HCT116 (cell line): Measurements from ENCODE around the gene GIPC3. TPM values are rescaled to one million over a fixed set of nuclear protein-coding genes. Genes with fewer than 3 reads are reported as not detected.

Experiments
- ATAC-seq: fragments of 200-7000 bp; cut with Tn5 transposase; 2 replicates; pipeline ENCODE4 v1.9.1; 2020; ENCODE audit warnings: mild to moderate bottlenecking, moderate library complexity
- BruUV-seq: library from RNA; stranded (reverse); fragments of 400-500 nt; replicated peaks from 2 replicates; lab custom pipeline; 2021; lab: Mats Ljungman, UMichigan
- CTCF ChIA-PET: fragments of 300-600 bp; sonication (Branson Sonifier 250); formaldehyde crosslinking; loops from one replicate; lab custom pipeline; 2021; ENCODE audit warnings: antibody characterized with exemption; lab: Charles Lee
- POLR2A ChIA-PET: fragments of 300-600, 350-600 bp; sonication (Branson Sonifier 250); formaldehyde crosslinking; loops from one replicate; lab custom pipeline; 2021; ENCODE audit warnings: antibody characterized with exemption; lab: Charles Lee
- RAD21 ChIA-PET, 2 experiments: fragments of 300-600 bp; sonication (Branson Sonifier 250); formaldehyde crosslinking; loops; one replicate each; lab custom pipeline; 2023; ENCODE audit warnings: low total read pairs in 2 of 2; ENCODE audit not compliant: uncharacterized antibody in 2 of 2, unreplicated experiment in 2 of 2, low non-redundant PET in 1 of 2; lab: Charles Lee
- DNase-seq: peaks from one replicate; pipeline ENCODE4 v3.0.0-alpha.2; 2010; ENCODE audit warnings: low read depth, low spot score
- H2AFZ ChIP-seq: fragments of 200-600 bp; shearing (Covaris generic), sonication (generic); 2 replicates; pipeline ENCODE4 v1.6.1; 2017; ENCODE audit warnings: low read depth, mixed run types, mixed read lengths, antibody characterized with exemption, low read length; ENCODE audit not compliant: poor library complexity, severe bottlenecking
- H3K27ac ChIP-seq: 2 replicates; pipeline ENCODE4 v1.5.1; 2012; ENCODE audit warnings: low read depth, low read length
- H3K27me3 ChIP-seq: fragments of 200-600 bp; sonication (generic); 2 replicates; pipeline ENCODE4 v1.6.1; 2016; ENCODE audit warnings: mixed run types, low read length, mixed read lengths; ENCODE audit not compliant: insufficient read depth
- H3K36me3 ChIP-seq, 2 experiments: fragments of 200-500 bp in 1 of 2; fragments of 200-600 bp in 1 of 2; sonication (Bioruptor generic) in 1 of 2; sonication (generic) in 1 of 2; 2 replicates each; pipeline versions ENCODE4 v1.5.1 to v1.6.1; 2014 to 2016; ENCODE audit warnings: low read length in 2 of 2, inconsistent platforms in 1 of 2, mixed read lengths in 1 of 2, mixed run types in 1 of 2; ENCODE audit not compliant: insufficient read depth in 2 of 2, control insufficient read depth in 1 of 2
- H3K4me1 ChIP-seq, 2 experiments: fragments of 200-600 bp in 1 of 2; sonication (generic) in 1 of 2; 2 replicates each; pipeline versions ENCODE4 v1.5.1 to v1.6.1; 2012 to 2017; ENCODE audit warnings: low read length in 2 of 2, inconsistent platforms in 1 of 2, mild to moderate bottlenecking in 1 of 2, mixed read lengths in 1 of 2, mixed run types in 1 of 2, moderate library complexity in 1 of 2; ENCODE audit not compliant: insufficient read depth in 2 of 2, control insufficient read depth in 1 of 2
- H3K4me2 ChIP-seq: fragments of 200-600 bp; sonication (generic); 2 replicates; pipeline ENCODE4 v1.6.1; 2017; ENCODE audit warnings: mixed run types, low read length, mixed read lengths
- H3K4me3 ChIP-seq, 2 experiments: fragments of 200-600 bp in 1 of 2; sonication (generic) in 1 of 2; replicated peaks in 1 of 2; 2 replicates each; pipeline ENCODE4 v1.5.1; 2011 to 2016; ENCODE audit warnings: low read length in 2 of 2, control low read depth in 1 of 2, low read depth in 1 of 2, mild to moderate bottlenecking in 1 of 2, mixed read lengths in 1 of 2, mixed run types in 1 of 2
- H3K79me2 ChIP-seq: fragments of 200-600 bp; sonication (generic); 2 replicates; pipeline ENCODE4 v1.6.1; 2017; ENCODE audit warnings: mild to moderate bottlenecking, mixed run types, low read length, moderate library complexity, mixed read lengths; ENCODE audit not compliant: insufficient read depth
- H3K9ac ChIP-seq: fragments of 200-600 bp; sonication (generic); 2 replicates; pipeline ENCODE4 v1.6.1; 2016; ENCODE audit warnings: low read length, mixed read lengths
- H3K9me2 ChIP-seq: fragments of 200-600 bp; sonication (generic), shearing (Covaris generic); 2 replicates; pipeline ENCODE4 v1.6.1; 2017; ENCODE audit warnings: mixed run types, mild to moderate bottlenecking, moderate library complexity; ENCODE audit not compliant: insufficient read depth
- H3K9me3 ChIP-seq, 2 experiments: fragments of 200-500 bp in 1 of 2; fragments of 200-600 bp in 1 of 2; sonication (Bioruptor generic) in 1 of 2; sonication (generic) in 1 of 2; 2 replicates each; pipeline ENCODE4 v1.6.1; 2014 to 2017; ENCODE audit warnings: low read length in 2 of 2, mixed read lengths in 2 of 2, inconsistent platforms in 1 of 2, low read depth in 1 of 2, mild to moderate bottlenecking in 1 of 2, mixed run types in 1 of 2, moderate library complexity in 1 of 2; ENCODE audit not compliant: control insufficient read depth in 1 of 2, insufficient read depth in 1 of 2
- H4K20me1 ChIP-seq: fragments of 200-600 bp; sonication (generic), shearing (Covaris generic); 2 replicates; pipeline ENCODE4 v1.6.1; 2017; ENCODE audit warnings: mixed run types, mild to moderate bottlenecking, moderate library complexity; ENCODE audit not compliant: insufficient read depth
- ATF3 ChIP-seq: IDR thresholded peaks from 2 replicates; pipeline ENCODE4 v1.6.1; 2012
- CBX3 ChIP-seq: IDR thresholded peaks from 2 replicates; pipeline ENCODE4 v1.6.1; 2012; ENCODE audit warnings: low read depth
- ELF1 ChIP-seq: IDR thresholded peaks from 2 replicates; pipeline ENCODE4 v1.6.1; 2012; ENCODE audit warnings: low read depth, borderline replicate concordance
- EZH2 ChIP-seq: fragments of 200-600 bp; sonication (generic); IDR thresholded peaks from 2 replicates; pipeline ENCODE4 v1.6.1; 2017; ENCODE audit warnings: antibody characterized with exemption, mixed run types
- EZH2phosphoT487 ChIP-seq: fragments of 200-600 bp; IDR thresholded peaks from 2 replicates; pipeline ENCODE4 v1.6.1; 2018; ENCODE audit warnings: antibody characterized with exemption, borderline replicate concordance
- JUND ChIP-seq: IDR thresholded peaks from 2 replicates; pipeline ENCODE4 v1.6.1; 2012
- MAX ChIP-seq: IDR thresholded peaks from 2 replicates; pipeline ENCODE4 v1.6.1; 2012
- POLR2A ChIP-seq: IDR thresholded peaks from 2 replicates; pipeline ENCODE4 v1.7.0; 2011; ENCODE audit warnings: borderline replicate concordance; ENCODE audit not compliant: insufficient read depth, insufficient read length; ENCODE audit errors: extremely low read depth
- POLR2AphosphoS5 ChIP-seq: IDR thresholded peaks from 2 replicates; pipeline ENCODE4 v1.6.1; 2011; ENCODE audit warnings: mild to moderate bottlenecking, low read depth, low read length, moderate library complexity
- RAD21 ChIP-seq: IDR thresholded peaks from 2 replicates; pipeline ENCODE4 v1.6.1; 2012; ENCODE audit warnings: low read depth, mild to moderate bottlenecking
- SIN3A ChIP-seq: IDR thresholded peaks from 2 replicates; pipeline ENCODE4 v1.6.1; 2012; ENCODE audit warnings: low read depth
- SP1 ChIP-seq: IDR thresholded peaks from 2 replicates; pipeline ENCODE4 v1.6.1; 2012; ENCODE audit warnings: low read depth
- TCF7L2 ChIP-seq: IDR thresholded peaks from 2 replicates; pipeline ENCODE4 v1.7.0; 2011; ENCODE audit warnings: borderline replicate concordance, inconsistent platforms; ENCODE audit not compliant: insufficient read depth, insufficient read length; ENCODE audit errors: extremely low read depth
- YY1 ChIP-seq: IDR thresholded peaks from 2 replicates; pipeline ENCODE4 v1.6.1; 2011; ENCODE audit warnings: low read length, low read depth, moderate library complexity, mild to moderate bottlenecking; ENCODE audit not compliant: insufficient replicate concordance; ENCODE audit errors: extremely low read depth
- ZFX ChIP-seq: fragments of 450-650 bp; IDR thresholded peaks from 2 replicates; pipeline ENCODE4 v1.6.1; 2017
- ZNF274 ChIP-seq: fragments of 200-500 bp; sonication (Bioruptor generic); IDR thresholded peaks from 2 replicates; pipeline ENCODE4 v1.6.1; 2014; ENCODE audit warnings: mild to moderate bottlenecking, low read depth, low read length, inconsistent platforms
- intact Hi-C: fragments of 100-400 bp; cut with micrococcal nuclease; formaldehyde crosslinking; loops from 2 replicates; pipeline ENCODE4 v1.10.0; 2022
- total RNA-seq: library from RNA; stranded (reverse); gene quantifications from one replicate; pipeline ENCODE4 v1.2.1, GENCODE V29; 2021; ENCODE audit not compliant: unreplicated experiment

Gene GIPC3
- total RNA-seq, 1 experiment from 2014 or later = not detected

- no peak overlapping the region for H3K27ac ChIP-seq
- no peak overlapping the region for H3K4me2 ChIP-seq
- H3K9ac ChIP-seq = no peak overlapping the region
- no peak overlapping the region for H2AFZ ChIP-seq
- H3K9me2 ChIP-seq = no peaks in the 10 kb centered on the region
- ChIA-PET CTCF (no interaction called here), RAD21 (no interaction called here), POLR2A (no interaction called here)
- DNase-seq (no peak), ATAC-seq (no peak)
- intact Hi-C loops = no loop called here
- no peaks in the 10 kb centered on the region for H3K36me3 ChIP-seq
- no peaks in the 10 kb centered on the region for H3K27me3 ChIP-seq
- H3K9me3 ChIP-seq = no peaks in the 10 kb centered on the region
- no peaks in the 10 kb centered on the region for H3K79me2 ChIP-seq
- no peaks in the 10 kb centered on the region for H4K20me1 ChIP-seq
- no TSS peak for BruUV-seq
- H3K4me1 ChIP-seq = peaks cover 13 to 28% of the 10 kb centered on the region in 2 experiments
- TF ChIP-seq MAX (no peak), YY1 (no peak)
- H3K4me3 ChIP-seq = no peak overlapping the region
These were observed 19.1 kb downstream of the GIPC3 start for GRCh38 chr19:3604227-3604986.

- BruUV-seq = no TSS peak
- H3K4me3 ChIP-seq = no peak overlapping the region
- ChIA-PET RAD21 (no interaction called here), CTCF (no interaction called here), POLR2A (no interaction called here)
- ATAC-seq = no peak
- H3K9ac ChIP-seq = no peak overlapping the region
- H2AFZ ChIP-seq = no peak overlapping the region
- no peaks in the 10 kb centered on the region for H3K9me2 ChIP-seq
- no peaks in the 10 kb centered on the region for H3K9me3 ChIP-seq
- intact Hi-C loops = no loop called here
- no peaks in the 10 kb centered on the region for H3K79me2 ChIP-seq
- no peaks in the 10 kb centered on the region for H4K20me1 ChIP-seq
- TF ChIP-seq CBX3 = no peak
- no peak for TF ChIP-seq SIN3A
- no peak for TF ChIP-seq JUND
- TF ChIP-seq YY1 = no peak
- TF ChIP-seq ZNF274 = no peak
- no peak for TF ChIP-seq ZFX
- TF ChIP-seq POLR2AphosphoS5 = no peak
- TF ChIP-seq ATF3 = no peak
- no peak for TF ChIP-seq ELF1
- TF ChIP-seq SP1 = no peak
- no peak for TF ChIP-seq POLR2A
- no peak for TF ChIP-seq EZH2phosphoT487
- no peak for TF ChIP-seq TCF7L2
- no peak for TF ChIP-seq RAD21
- TF ChIP-seq EZH2 = no peak
- H3K27me3 ChIP-seq = no peaks in the 10 kb centered on the region
- H3K36me3 ChIP-seq = no peaks in the 10 kb centered on the region
- no peak overlapping the region for H3K4me2 ChIP-seq
- peaks cover 13 to 28% of the 10 kb centered on the region in 2 experiments for H3K4me1 ChIP-seq
- no peak for DNase-seq
- no peak overlapping the region for H3K27ac ChIP-seq
These were observed 19.7 kb downstream of the GIPC3 start for GRCh38 chr19:3604987-3605343.
